Measurements from ENCODE around the gene DDIT4. TPM values are rescaled to one million over a fixed set of nuclear protein-coding genes. Genes with fewer than 3 reads are reported as not detected.
"Not testable (repeated sequence)": the region's sequence is repeated elsewhere in the genome, so short reads cannot be mapped to it uniquely, and the experiment has no call there.

Gene DDIT4, protein sequence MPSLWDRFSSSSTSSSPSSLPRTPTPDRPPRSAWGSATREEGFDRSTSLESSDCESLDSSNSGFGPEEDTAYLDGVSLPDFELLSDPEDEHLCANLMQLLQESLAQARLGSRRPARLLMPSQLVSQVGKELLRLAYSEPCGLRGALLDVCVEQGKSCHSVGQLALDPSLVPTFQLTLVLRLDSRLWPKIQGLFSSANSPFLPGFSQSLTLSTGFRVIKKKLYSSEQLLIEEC
- total RNA-seq (2014; rRNA removed; shearing (Covaris generic)): 188 and 199 TPM in 2 replicates
- 144 and 155 TPM in 2 replicates for polyA plus RNA-seq (2016; fragmentation: Nextera tagmentation; extraction: Ambion mirVana)

DNA sequence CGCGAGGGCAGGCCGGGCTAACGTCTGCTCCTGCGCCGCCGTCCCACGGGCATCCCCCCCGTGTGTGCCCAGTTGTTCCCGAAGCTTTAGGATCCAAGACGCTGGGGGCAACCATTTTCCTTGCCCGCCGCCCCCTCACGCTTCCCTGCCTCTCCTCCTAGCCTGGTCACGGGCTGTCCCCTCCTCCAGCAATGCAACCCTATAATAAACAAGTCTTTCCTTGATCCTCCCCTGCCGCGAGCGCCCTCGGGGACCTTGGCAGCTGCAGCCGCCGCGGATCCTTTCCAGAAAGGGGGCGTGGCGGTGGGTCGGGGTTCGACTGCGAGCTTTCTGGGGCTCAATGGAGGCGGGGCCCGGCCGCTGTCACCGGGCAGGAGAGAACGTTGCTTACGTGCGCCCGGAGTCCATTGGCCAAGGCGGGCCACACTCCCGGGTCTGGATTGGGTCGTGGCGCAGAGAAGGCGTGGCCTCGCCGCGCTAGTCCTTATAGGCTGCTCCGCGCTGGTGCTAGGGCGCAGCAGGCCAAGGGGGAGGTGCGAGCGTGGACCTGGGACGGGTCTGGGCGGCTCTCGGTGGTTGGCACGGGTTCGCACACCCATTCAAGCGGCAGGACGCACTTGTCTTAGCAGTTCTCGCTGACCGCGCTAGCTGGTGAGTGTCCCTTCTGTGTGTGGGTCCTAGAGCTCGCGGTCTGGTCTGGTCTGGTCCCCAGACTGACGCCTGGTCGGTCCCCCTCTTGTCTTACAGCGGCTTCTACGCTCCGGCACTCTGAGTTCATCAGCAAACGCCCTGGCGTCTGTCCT lies at the start of gene DDIT4:
DDIT4 (plus strand) TSS at position 515 of the 803 bp plus-strand sequence. CDS start 293 bp downstream, outside the sequence.
- H3K9me3 ChIP-seq (ENCODE audit: low read depth): no peaks in the 10 kb centered on the region
- peaks cover 12% of the 10 kb centered on the region for H3K4me1 ChIP-seq (ENCODE audit: insufficient read depth)
- H3K79me2 ChIP-seq (ENCODE audit: insufficient read depth): peaks cover 28% of the 10 kb centered on the region
- no peak for TF ChIP-seq EZH2 (IDR thresholded peaks at IDR 0.05; ENCODE audit: insufficient read depth, poor library complexity, severe bottlenecking)
- TF ChIP-seq EZH2phosphoT487 (IDR thresholded peaks at IDR 0.05; ENCODE audit: insufficient read depth, low read depth): no peak
- peaks cover 15% of the 10 kb centered on the region for H3K36me3 ChIP-seq (ENCODE audit: low read depth)
- H3K27me3 ChIP-seq (replicated peaks; ENCODE audit: insufficient read depth): no peaks in the 10 kb centered on the region
- H3K27ac ChIP-seq: peak within 1 kb of the TSS; percentile 91
- WGBS, 2 experiments (ENCODE audit: low coverage in 1 of 2, low lambda C conversion rate in 2 of 2, missing lambda C conversion rate in 2 of 2): 0 to 1% methylated on average over 60 to 65 of the region's 67 CpGs
- peak within 1 kb of the TSS; percentile 83 for H2AFZ ChIP-seq
- peak; percentile 100 for DNase-seq
- H3K4me3 ChIP-seq: peak within 1 kb of the TSS; percentile 92
- H3F3A ChIP-seq (ENCODE audit: insufficient read depth): peaks cover 46% of the 10 kb centered on the region
- peak within 1 kb of the TSS; percentile 90 for H3K9ac ChIP-seq
- in situ Hi-C loops (cut with MboI): no loop called here
- no peaks in the 10 kb centered on the region for H3K9me2 ChIP-seq (ENCODE audit: insufficient read depth)
- no peaks in the 10 kb centered on the region; the same call in 1 of the 2 replicates for H4K20me1 ChIP-seq (ENCODE audit: insufficient read depth)
- peak within 1 kb of the TSS; percentile 88 for H3K4me2 ChIP-seq (ENCODE audit: unreplicated experiment)

DNA sequence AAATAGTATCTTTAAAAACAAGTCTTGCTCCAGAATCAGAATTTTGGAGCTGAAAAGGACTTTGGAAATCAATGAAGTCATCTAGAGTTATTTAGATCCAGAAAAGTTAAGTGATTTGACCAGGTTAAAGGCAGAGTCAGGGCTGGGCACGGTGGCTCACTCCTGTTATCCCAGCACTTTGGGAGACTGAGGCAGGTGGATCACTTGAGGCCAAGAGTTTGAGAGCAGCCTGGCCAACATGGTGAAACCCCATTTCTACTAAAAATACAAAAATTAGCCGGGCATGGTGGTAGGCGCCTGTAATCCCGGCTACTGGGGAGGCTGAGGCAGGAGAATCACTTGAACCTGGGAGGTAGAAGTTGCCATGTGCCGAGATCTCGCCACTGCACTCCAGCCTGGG lies 49.5 kb upstream of the DDIT4 start:
- not testable (repeated sequence) for H3K4me1 ChIP-seq (ENCODE audit: insufficient read depth); H3K36me3 ChIP-seq (ENCODE audit: low read depth); H3K4me3 ChIP-seq; H3K9me2 ChIP-seq (ENCODE audit: insufficient read depth); H3K27ac ChIP-seq; H3K9ac ChIP-seq; H3F3A ChIP-seq (ENCODE audit: insufficient read depth); H2AFZ ChIP-seq; H3K27me3 ChIP-seq (replicated peaks; ENCODE audit: insufficient read depth); H3K9me3 ChIP-seq (ENCODE audit: low read depth); H4K20me1 ChIP-seq (ENCODE audit: insufficient read depth); H3K4me2 ChIP-seq (ENCODE audit: unreplicated experiment); DNase-seq
- H3K79me2 ChIP-seq (ENCODE audit: insufficient read depth): peaks cover 18% of the 10 kb centered on the region
- in situ Hi-C loops (cut with MboI): loop anchor here (25.0 kb wide), 1 partner anchor 287 kb away; no protein-coding TSS in a partner anchor
- 92 to 93% methylated on average over 6 of the region's 6 CpGs for WGBS, 2 experiments (ENCODE audit: low coverage in 1 of 2, low lambda C conversion rate in 2 of 2, missing lambda C conversion rate in 2 of 2)

DNA sequence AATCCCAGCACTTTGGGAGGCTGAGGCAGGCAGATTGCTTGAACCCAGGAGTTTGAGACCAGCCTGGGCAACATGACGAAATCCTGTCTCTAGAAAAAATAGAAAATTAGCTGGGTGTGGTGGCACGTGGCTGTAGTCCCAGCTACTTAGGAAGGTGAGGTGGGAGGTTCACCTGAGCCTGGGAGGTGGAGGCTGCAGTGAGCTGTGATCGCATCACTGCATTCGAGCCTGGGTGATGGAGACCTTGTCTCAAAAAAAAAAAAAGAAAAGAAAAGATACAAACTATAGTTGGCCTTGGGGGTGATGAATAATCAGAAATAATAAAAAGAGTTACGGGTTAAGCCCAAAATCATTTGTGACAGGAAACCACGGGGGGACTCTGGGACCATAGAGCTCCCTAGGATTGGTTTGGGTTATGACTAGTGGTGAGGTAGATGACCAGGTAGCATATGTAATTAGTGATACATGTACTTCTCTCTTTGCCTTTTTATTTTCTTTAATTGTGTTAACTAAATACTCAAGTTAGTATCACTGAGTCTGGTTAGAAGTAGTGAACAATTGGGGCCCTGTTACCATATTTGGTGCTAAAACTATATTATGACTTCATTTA lies 47.2 kb upstream of the DDIT4 start:
- H3K36me3 ChIP-seq (ENCODE audit: low read depth): peaks cover 7% of the 10 kb centered on the region; the same call in 1 of the 2 replicates
- no peak overlapping the region for H2AFZ ChIP-seq
- H3K4me2 ChIP-seq (ENCODE audit: unreplicated experiment): no peak overlapping the region
- no peak for DNase-seq
- no peaks in the 10 kb centered on the region for H4K20me1 ChIP-seq (ENCODE audit: insufficient read depth)
- H3K4me3 ChIP-seq: no peak overlapping the region
- no peaks in the 10 kb centered on the region for H3K27me3 ChIP-seq (replicated peaks; ENCODE audit: insufficient read depth)
- no peak overlapping the region for H3K27ac ChIP-seq
- H3K9me3 ChIP-seq (ENCODE audit: low read depth): no peaks in the 10 kb centered on the region
- WGBS, 2 experiments (ENCODE audit: low coverage in 1 of 2, low lambda C conversion rate in 2 of 2, missing lambda C conversion rate in 2 of 2): 86 to 87% methylated on average over 6 of the region's 6 CpGs
- H3K79me2 ChIP-seq (ENCODE audit: insufficient read depth): peaks cover 14% of the 10 kb centered on the region
- H3K4me1 ChIP-seq (ENCODE audit: insufficient read depth): no peaks in the 10 kb centered on the region
- in situ Hi-C loops (cut with MboI): no loop called here
- no peaks in the 10 kb centered on the region for H3K9me2 ChIP-seq (ENCODE audit: insufficient read depth)
- H3F3A ChIP-seq (ENCODE audit: insufficient read depth): no peaks in the 10 kb centered on the region
- no peak overlapping the region for H3K9ac ChIP-seq
- no peak for TF ChIP-seq EZH2 (IDR thresholded peaks at IDR 0.05; ENCODE audit: insufficient read depth, poor library complexity, severe bottlenecking)
- no peak for TF ChIP-seq EZH2phosphoT487 (IDR thresholded peaks at IDR 0.05; ENCODE audit: insufficient read depth, low read depth)

DNA sequence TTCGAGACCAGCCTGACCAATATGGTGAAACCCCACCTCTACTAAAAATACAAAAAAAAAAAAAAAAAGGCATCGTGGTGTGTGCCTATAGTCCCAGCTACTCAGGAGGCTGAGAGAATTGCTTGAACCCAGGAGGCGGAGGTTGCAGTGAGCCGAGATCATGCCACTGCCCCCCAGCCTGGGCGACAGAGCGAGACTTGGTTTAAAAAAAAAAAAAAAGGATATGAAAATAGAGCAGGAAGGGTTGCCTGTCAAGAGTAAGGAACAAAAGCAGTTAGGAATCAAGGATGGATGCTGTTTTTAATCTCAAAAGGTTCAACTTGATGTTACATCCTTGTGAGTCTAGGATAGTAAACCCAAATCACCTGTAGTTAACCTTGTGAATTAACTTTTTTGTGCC lies 45.9 kb upstream of the DDIT4 start:
- Histone ChIP-seq H3F3A (ENCODE audit: insufficient read depth) (no peaks in the 10 kb centered on the region), H3K4me2 (ENCODE audit: unreplicated experiment) (no peak overlapping the region), H4K20me1 (ENCODE audit: insufficient read depth) (no peaks in the 10 kb centered on the region), H3K27ac (no peak overlapping the region), H3K9me2 (ENCODE audit: insufficient read depth) (no peaks in the 10 kb centered on the region), H2AFZ (no peak overlapping the region), H3K27me3 (replicated peaks; ENCODE audit: insufficient read depth) (no peaks in the 10 kb centered on the region), H3K4me3 (no peak overlapping the region), H3K9me3 (ENCODE audit: low read depth) (no peaks in the 10 kb centered on the region), H3K4me1 (ENCODE audit: insufficient read depth) (no peaks in the 10 kb centered on the region), H3K79me2 (ENCODE audit: insufficient read depth) (peaks cover 14% of the 10 kb centered on the region), H3K9ac (no peak overlapping the region), H3K36me3 (ENCODE audit: low read depth) (peaks cover 7% of the 10 kb centered on the region; the same call in 1 of the 2 replicates)
- in situ Hi-C loops (cut with MboI): no loop called here
- TF ChIP-seq EZH2 (IDR thresholded peaks at IDR 0.05; ENCODE audit: insufficient read depth, poor library complexity, severe bottlenecking) (no peak), EZH2phosphoT487 (IDR thresholded peaks at IDR 0.05; ENCODE audit: insufficient read depth, low read depth) (no peak)
- no peak for DNase-seq
- WGBS, 2 experiments (ENCODE audit: low coverage in 1 of 2, low lambda C conversion rate in 2 of 2, missing lambda C conversion rate in 2 of 2): 94% methylated on average over 6 of the region's 6 CpGs
